B cell (primary cell): Measurements from ENCODE around the gene MRPS26. TPM values are rescaled to one million over a fixed set of nuclear protein-coding genes. Genes with fewer than 3 reads are reported as not detected.
"Not testable (repeated sequence)": the region's sequence is repeated elsewhere in the genome, so short reads cannot be mapped to it uniquely, and the experiment has no call there.

Experiments
- ATAC-seq: fragments of 200-7000 bp; cut with Tn5 transposase; one replicate; pipeline ENCODE4 v1.10.0; 2021; ENCODE audit warnings: low read depth, mild to moderate bottlenecking, moderate number of reproducible peaks, moderate library complexity
- CTCF ChIA-PET: fragments of 350-600 bp; sonication (Branson Sonifier 250); formaldehyde crosslinking; loops from one replicate; lab custom pipeline; 2021; ENCODE audit warnings: antibody characterized with exemption, inconsistent platforms; lab: Charles Lee
- POLR2A ChIA-PET: fragments of 350-600 bp; sonication (Branson Sonifier 250); formaldehyde crosslinking; loops from one replicate; lab custom pipeline; 2021; ENCODE audit warnings: antibody characterized with exemption; lab: Charles Lee
- DNase-seq: peaks from one replicate; pipeline ENCODE4 v3.0.0; 2013
- H2AFZ ChIP-seq: 2 replicates; pipeline ENCODE4 v1.6.1; 2012; ENCODE audit warnings: mild to moderate bottlenecking, low read depth, low read length; ENCODE audit not compliant: insufficient read depth, poor library complexity, severe bottlenecking
- H3K27ac ChIP-seq, 2 donors: 1 replicate in 1 of 2; 2 replicates in 1 of 2; pipeline ENCODE4 v1.5.1; 2012 to 2013; ENCODE audit warnings: low read length in 2 of 2, mild to moderate bottlenecking in 2 of 2, moderate library complexity in 1 of 2
- H3K27me3 ChIP-seq, 4 experiments: fragments of 200-600 bp in 1 of 4; sonication (generic) in 1 of 4; replicated peaks in 1 of 4; 1 replicate in 2 of 4; 2 replicates in 2 of 4; pipeline versions ENCODE4 v1.6.1 to v1.7.0; 2013 to 2016; ENCODE audit warnings: low read length in 3 of 4, mild to moderate bottlenecking in 2 of 4, mixed read lengths in 1 of 4, moderate library complexity in 1 of 4; ENCODE audit not compliant: insufficient read depth in 4 of 4, control insufficient read depth in 3 of 4; ENCODE audit errors: control extremely low read depth in 1 of 4
- H3K36me3 ChIP-seq, 2 experiments: replicated peaks in 1 of 2; 1 replicate in 1 of 2; 2 replicates in 1 of 2; pipeline versions ENCODE4 v1.6.1 to v1.7.1; 2013; ENCODE audit warnings: low read length in 1 of 2; ENCODE audit not compliant: insufficient read depth in 2 of 2, control insufficient read depth in 1 of 2; ENCODE audit errors: control extremely low read depth in 1 of 2, extremely low read depth in 1 of 2
- H3K4me1 ChIP-seq, 2 donors: fragments of 200-600 bp in 1 of 2; sonication (generic) in 1 of 2; 1 replicate in 1 of 2; 2 replicates in 1 of 2; pipeline versions ENCODE4 v1.5.1 to v1.6.1; 2013 to 2017; ENCODE audit warnings: low read length in 2 of 2; ENCODE audit not compliant: control insufficient read depth in 2 of 2, insufficient read depth in 2 of 2
- H3K4me2 ChIP-seq: replicated peaks from 2 replicates; pipeline ENCODE3; 2012; ENCODE audit warnings: mild to moderate bottlenecking, low read depth, low read length; ENCODE audit not compliant: poor library complexity, severe bottlenecking
- H3K4me3 ChIP-seq, 5 experiments: fragments of 200-600 bp in 1 of 5; sonication (generic) in 1 of 5; 1 replicate in 3 of 5; 2 replicates in 2 of 5; pipeline versions ENCODE4 v1.5.1 to v1.7.0; 2011 to 2016; ENCODE audit warnings: low read length in 4 of 5, mild to moderate bottlenecking in 4 of 5, low read depth in 2 of 5, control low read depth in 1 of 5, moderate library complexity in 1 of 5; ENCODE audit not compliant: insufficient read depth in 1 of 5; ENCODE audit errors: control extremely low read depth in 1 of 5, extremely low read depth in 1 of 5
- H3K79me2 ChIP-seq: fragments of 200-600 bp; sonication (generic); one replicate; pipeline ENCODE4 v1.6.0; 2016; ENCODE audit warnings: low read length; ENCODE audit not compliant: control insufficient read depth, insufficient read depth
- H3K9ac ChIP-seq: fragments of 200-600 bp; sonication (generic); 2 replicates; pipeline ENCODE4 v1.6.1; 2017; ENCODE audit warnings: mild to moderate bottlenecking, low read length, moderate library complexity
- H3K9me3 ChIP-seq, 3 donors: one replicate each; pipeline versions ENCODE4 v1.6.1 to v1.7.1; 2013; ENCODE audit warnings: low read length in 2 of 3; ENCODE audit not compliant: control insufficient read depth in 2 of 3, insufficient read depth in 1 of 3; ENCODE audit errors: control extremely low read depth in 1 of 3
- H4K20me1 ChIP-seq: 2 replicates; pipeline ENCODE4 v1.6.0; 2012; ENCODE audit warnings: mild to moderate bottlenecking, low read length; ENCODE audit not compliant: insufficient read depth, control insufficient read depth, poor library complexity, severe bottlenecking
- H3K27ac Mint-ChIP-seq: one replicate; pipeline ENCODE4 v1.8.0; 2021; ENCODE audit warnings: mixed read lengths
- H3K27me3 Mint-ChIP-seq: one replicate; pipeline ENCODE4 v1.8.0; 2021; ENCODE audit warnings: mixed read lengths
- H3K4me1 Mint-ChIP-seq: one replicate; pipeline ENCODE4 v1.8.0; 2021; ENCODE audit warnings: mixed read lengths
- H3K4me3 Mint-ChIP-seq: one replicate; pipeline ENCODE4 v1.8.0; 2021; ENCODE audit warnings: mixed read lengths
- H3K9me3 Mint-ChIP-seq: one replicate; pipeline ENCODE4 v1.8.0; 2022; ENCODE audit warnings: mixed read lengths; ENCODE audit not compliant: insufficient read depth
- WGBS: methylation state at CpG from one replicate; pipeline ENCODE4 v1.1.5; 2013; ENCODE audit warnings: missing lambda C conversion rate; ENCODE audit not compliant: insufficient coverage; 5-methylcytosine and 5-hydroxymethylcytosine counted together
- intact Hi-C: fragments of 100-400 bp; cut with micrococcal nuclease; formaldehyde crosslinking; loops from one replicate; pipeline ENCODE4 v1.10.0; 2022
- polyA plus RNA-seq: library from polyadenylated mRNA; depleted of rRNA; stranded (reverse); fragments of >200 nt; gene quantifications from 2 replicates; pipeline ENCODE4 v1.2.3, GENCODE V29; 2012
- total RNA-seq, 2 donors: library from RNA; stranded (reverse); fragments of 120-200 nt in 1 of 2; gene quantifications; 1 replicate in 1 of 2; 2 replicates in 1 of 2; pipeline versions ENCODE4 v1.2.3 to v1.2.4, GENCODE V29; 2013 to 2022
- TF ChIP-seq, protein P1 (sequence below): fragments of 200-600 bp; IDR thresholded peaks from one replicate; pipeline ENCODE4 v1.8.0; 2022; ENCODE audit warnings: antibody characterized with exemption, mild to moderate bottlenecking

MRPS26 gene
- total and polyA plus RNA-seq, 2 donors (not counting 1 experiment from before 2014, with no cell fraction given): 35.9 to 37.5 TPM

DNA sequence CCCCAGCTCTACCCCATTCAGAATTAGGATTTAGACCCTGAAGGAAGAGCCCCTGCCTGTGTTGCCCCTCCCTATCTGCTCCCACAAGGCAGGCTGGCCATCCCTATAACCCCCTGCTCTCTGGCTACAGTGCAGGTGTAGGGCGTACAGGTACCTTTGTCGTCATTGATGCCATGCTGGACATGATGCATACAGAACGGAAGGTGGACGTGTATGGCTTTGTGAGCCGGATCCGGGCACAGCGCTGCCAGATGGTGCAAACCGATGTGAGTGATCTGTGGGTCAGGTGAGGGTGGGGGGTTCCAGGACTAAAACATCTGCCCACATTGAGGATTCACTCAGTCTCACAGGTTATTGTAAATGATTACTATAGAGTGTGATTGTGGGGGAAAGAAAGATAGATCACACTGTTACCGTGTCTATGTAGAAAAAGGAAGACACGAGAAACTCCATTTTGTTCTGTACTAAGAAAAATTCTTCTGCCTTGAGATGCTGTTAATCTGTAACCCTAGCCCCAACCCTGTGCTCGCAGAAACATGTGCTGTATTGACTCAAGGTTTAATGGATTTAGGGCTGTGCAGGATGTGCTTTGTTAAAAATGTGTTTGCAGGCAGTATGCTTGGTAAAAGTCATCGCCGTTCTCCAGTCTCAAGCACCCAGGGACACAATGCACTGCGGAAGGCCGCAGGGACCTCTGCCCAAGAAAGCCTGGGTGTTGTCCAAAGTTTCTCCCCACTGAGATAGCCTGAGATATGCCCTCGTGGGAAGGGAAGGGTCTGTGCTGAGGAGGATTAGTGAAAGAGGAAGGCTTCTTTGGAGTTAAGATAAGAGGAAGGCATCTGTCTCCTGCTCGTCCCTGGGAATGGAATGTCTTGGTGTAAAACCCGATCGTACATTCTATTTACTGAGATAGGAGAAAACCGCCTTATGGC is 23.0 kb upstream of the MRPS26 start:
- intact Hi-C loops: not testable (repeated sequence)

DNA sequence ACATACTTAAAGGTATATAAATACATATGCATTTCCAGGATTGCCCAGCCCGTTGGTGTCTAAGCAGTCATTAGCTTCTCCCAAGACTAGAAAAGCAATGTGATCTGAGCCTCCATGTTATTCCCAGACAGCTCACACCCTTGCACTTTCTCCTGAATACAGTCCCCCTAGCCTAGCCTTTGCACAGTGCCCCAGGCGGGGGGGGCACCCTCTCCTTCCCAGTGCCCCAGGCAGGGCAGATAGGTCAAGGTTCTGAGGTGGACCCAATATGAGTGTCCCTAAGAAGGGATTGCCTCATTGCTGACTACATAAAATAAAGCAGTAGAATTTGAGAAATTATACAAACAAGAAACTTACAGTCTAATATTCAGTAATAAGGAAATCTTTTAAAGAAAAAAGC is 17.9 kb upstream of the MRPS26 start:
- no peaks in the 10 kb centered on the region for H3K27me3 ChIP-seq
- H4K20me1 ChIP-seq: no peaks in the 10 kb centered on the region
- H3K36me3 ChIP-seq: peaks cover 3 to 60% of the 10 kb centered on the region in 2 experiments
- H3K9ac ChIP-seq: no peak overlapping the region
- H3K4me3 ChIP-seq: no peak overlapping the region
- intact Hi-C loops: no loop called here
- no peak overlapping the region for H3K4me2 ChIP-seq
- Mint-ChIP-seq H3K9me3 (no peaks in the 10 kb centered on the region), H3K4me3 (no peak overlapping the region), H3K27me3 (no peaks in the 10 kb centered on the region), H3K27ac (no peak overlapping the region), H3K4me1 (no peaks in the 10 kb centered on the region)
- no peak overlapping the region for H2AFZ ChIP-seq
- ATAC-seq: no peak
- TF ChIP-seq, protein P1, sequence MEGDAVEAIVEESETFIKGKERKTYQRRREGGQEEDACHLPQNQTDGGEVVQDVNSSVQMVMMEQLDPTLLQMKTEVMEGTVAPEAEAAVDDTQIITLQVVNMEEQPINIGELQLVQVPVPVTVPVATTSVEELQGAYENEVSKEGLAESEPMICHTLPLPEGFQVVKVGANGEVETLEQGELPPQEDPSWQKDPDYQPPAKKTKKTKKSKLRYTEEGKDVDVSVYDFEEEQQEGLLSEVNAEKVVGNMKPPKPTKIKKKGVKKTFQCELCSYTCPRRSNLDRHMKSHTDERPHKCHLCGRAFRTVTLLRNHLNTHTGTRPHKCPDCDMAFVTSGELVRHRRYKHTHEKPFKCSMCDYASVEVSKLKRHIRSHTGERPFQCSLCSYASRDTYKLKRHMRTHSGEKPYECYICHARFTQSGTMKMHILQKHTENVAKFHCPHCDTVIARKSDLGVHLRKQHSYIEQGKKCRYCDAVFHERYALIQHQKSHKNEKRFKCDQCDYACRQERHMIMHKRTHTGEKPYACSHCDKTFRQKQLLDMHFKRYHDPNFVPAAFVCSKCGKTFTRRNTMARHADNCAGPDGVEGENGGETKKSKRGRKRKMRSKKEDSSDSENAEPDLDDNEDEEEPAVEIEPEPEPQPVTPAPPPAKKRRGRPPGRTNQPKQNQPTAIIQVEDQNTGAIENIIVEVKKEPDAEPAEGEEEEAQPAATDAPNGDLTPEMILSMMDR: no peak
- no peaks in the 10 kb centered on the region for H3K9me3 ChIP-seq
- 88% methylated on average over 1 of the region's 2 CpGs for WGBS
- ChIA-PET CTCF (interaction anchor here (0.8 kb wide), 1 partner anchor 41 kb away, joined by 3 read pairs; no protein-coding TSS in a partner anchor), POLR2A (no interaction called here)
- H3K79me2 ChIP-seq: no peaks in the 10 kb centered on the region
- H3K27ac ChIP-seq: no peak overlapping the region
- no peak for DNase-seq
- no peaks in the 10 kb centered on the region for H3K4me1 ChIP-seq

More for the DNA sequence above, 23.0 kb upstream of the MRPS26 start:
- ATAC-seq, H3K4me1 ChIP-seq, POLR2A ChIA-PET, H3K27me3 Mint-ChIP-seq, H2AFZ ChIP-seq, H3K4me3 Mint-ChIP-seq, H3K9me3 ChIP-seq, H3K27ac ChIP-seq, H3K27me3 ChIP-seq, H3K9ac ChIP-seq, H3K27ac Mint-ChIP-seq, H3K9me3 Mint-ChIP-seq, H3K4me3 ChIP-seq, H4K20me1 ChIP-seq, H3K4me2 ChIP-seq, CTCF ChIA-PET, DNase-seq, H3K79me2 ChIP-seq, H3K4me1 Mint-ChIP-seq: not testable (repeated sequence)
- WGBS: 96% methylated on average over 13 of the region's 20 CpGs
- peaks cover 0 to 55% of the 10 kb centered on the region in 2 experiments for H3K36me3 ChIP-seq
